Measurements from ENCODE around the gene RASA3. TPM values are rescaled to one million over a fixed set of nuclear protein-coding genes. Genes with fewer than 3 reads are reported as not detected.

The RASA3 gene
- total and polyA plus RNA-seq, 10 of the 15 experiments (the other 5 are each of a cell fraction or from before 2014, with no cell fraction given), result 0.79 to 33.9 (median 17.6) TPM

- SMC1A ChIA-PET (ENCODE audit: uncharacterized antibody, unreplicated experiment), result no interaction called here
- H3K4me3 ChIP-seq, result no peak overlapping the region
- no peaks in the 10 kb centered on the region for H3K27me3 ChIP-seq (replicated peaks in 1 of 2; ENCODE audit: control insufficient read depth in 2 of 2, insufficient read depth in 2 of 2, low read length in 1 of 2)
- no peak overlapping the region for H3K27ac ChIP-seq (ENCODE audit: control insufficient read depth, insufficient read depth)
- intact Hi-C loops (cut with micrococcal nuclease; ENCODE audit: unreplicated experiment) (no loop called here), in situ Hi-C loops (cut with MboI) (no loop called here)
- RAD21 ChIA-PET (ENCODE audit: unreplicated experiment), result no interaction called here
- H3K36me3 ChIP-seq (ENCODE audit: control insufficient read depth in 2 of 2, insufficient read depth in 2 of 2, low read length in 1 of 2), result no peaks in the 10 kb centered on the region
- ATAC-seq (no peak), FAIRE-seq (no peak), DNase-seq (ENCODE audit: low read depth, low spot score) (no peak)
- POLR2A ChIA-PET, result no interaction called here
- H2AFZ ChIP-seq (ENCODE audit: control insufficient read depth, low read depth, low read length), result no peak overlapping the region
- no peaks in the 10 kb centered on the region for H3K79me2 ChIP-seq (ENCODE audit: control insufficient read depth, insufficient read depth, low read length)
- H3K4me1 ChIP-seq (ENCODE audit: control insufficient read depth, insufficient read depth, low read length), result no peaks in the 10 kb centered on the region
- no peak for TF ChIP-seq NBN (IDR thresholded peaks at IDR 0.05)
- no peak for TF ChIP-seq BCL11A (IDR thresholded peaks at IDR 0.05; ENCODE audit: low read depth, low read length)
- no peak for TF ChIP-seq SPI1 (IDR thresholded peaks at IDR 0.05; ENCODE audit: borderline replicate concordance, insufficient read depth, low read depth, low read length)
- no peak for TF ChIP-seq RELB (IDR thresholded peaks at IDR 0.05; ENCODE audit: low read depth)
- TF ChIP-seq POLR2AphosphoS5 (IDR thresholded peaks at IDR 0.05; ENCODE audit: low read length), result no peak
- no peak for TF ChIP-seq ETV6 (conservative IDR thresholded peaks at IDR 0.05 in 1 of 2, IDR thresholded peaks at IDR 0.05 in 1 of 2; ENCODE audit: borderline replicate concordance in 1 of 2, low read depth in 1 of 2)
- no peak for TF ChIP-seq SMAD5 (IDR thresholded peaks at IDR 0.05; ENCODE audit: low read depth)
- TF ChIP-seq CBX5 (IDR thresholded peaks at IDR 0.05; ENCODE audit: low read depth), result no peak
- TF ChIP-seq HDAC6 (IDR thresholded peaks at IDR 0.05; ENCODE audit: unreplicated experiment), result no peak
- TF ChIP-seq HSF1 (IDR thresholded peaks at IDR 0.05; ENCODE audit: low read depth, low read length), result no peak
- no peak for TF ChIP-seq ELK1 (IDR thresholded peaks at IDR 0.05; ENCODE audit: low read depth, low read length)
- TF ChIP-seq TCF3 (IDR thresholded peaks at IDR 0.05; ENCODE audit: borderline replicate concordance, insufficient read depth, low read depth, low read length), result no peak
- no peaks in the 10 kb centered on the region for H3K9me3 ChIP-seq (replicated peaks; ENCODE audit: control insufficient read depth, insufficient read depth, low read length)
- H3K4me2 ChIP-seq (ENCODE audit: control insufficient read depth, insufficient read depth), result no peak overlapping the region
- no peak overlapping the region for H3K9ac ChIP-seq (ENCODE audit: control insufficient read depth, insufficient read depth, low read length)
- no TSS peak for BruUV-seq (replicated peaks)
- CTCF ChIA-PET, result no interaction called here
- 95% methylated on average over 5 of the region's 5 CpGs for WGBS (ENCODE audit: insufficient coverage, insufficient replicate concordance, low lambda C conversion rate, missing lambda C conversion rate)
- H4K20me1 ChIP-seq (ENCODE audit: control insufficient read depth, insufficient read depth), result no peaks in the 10 kb centered on the region
Observed at GRCh38 chr13:113965968-113966884, 166.2 kb downstream of the RASA3 start.

Measured in GM12878 (cell line).